Spleen (tissue), 11 donors: Measurements from ENCODE around the gene LYPD8. TPM values are rescaled to one million over a fixed set of nuclear protein-coding genes. Genes with fewer than 3 reads are reported as not detected.

Experiments used
- DNase-seq: peaks from one replicate; pipeline ENCODE4 v3.0.0-alpha.2; 2020
- H3K27ac ChIP-seq, 8 donors: fragments of 200-600 bp; sonication (generic) in 7 of 8; 1 replicate in 4 of 8; 2 replicates in 4 of 8; pipeline versions ENCODE4 v1.5.0 to v1.8.0; 2016 to 2021; ENCODE audit warnings: inconsistent platforms in 4 of 8, mild to moderate bottlenecking in 4 of 8, moderate library complexity in 1 of 8
- H3K27me3 ChIP-seq, 7 donors: fragments of 200-600 bp; sonication (generic) in 6 of 7; replicated peaks in 1 of 7; 1 replicate in 4 of 7; 2 replicates in 3 of 7; pipeline versions ENCODE4 v1.5.0 to v1.8.0; 2016 to 2021; ENCODE audit warnings: inconsistent platforms in 3 of 7, mild to moderate bottlenecking in 1 of 7
- H3K36me3 ChIP-seq, 6 donors: fragments of 200-600 bp; sonication (generic) in 5 of 6; 1 replicate in 4 of 6; 2 replicates in 2 of 6; pipeline versions ENCODE4 v1.5.0 to v1.8.0; 2016 to 2021; ENCODE audit warnings: inconsistent platforms in 2 of 6
- H3K4me1 ChIP-seq, 6 donors: fragments of 200-600 bp; sonication (generic) in 5 of 6; 1 replicate in 3 of 6; 2 replicates in 3 of 6; pipeline versions ENCODE4 v1.5.0 to v1.8.0; 2016 to 2021; ENCODE audit warnings: inconsistent platforms in 3 of 6
- H3K4me3 ChIP-seq, 8 donors: fragments of 200-600 bp; sonication (generic) in 7 of 8; 1 replicate in 4 of 8; 2 replicates in 4 of 8; pipeline versions ENCODE4 v1.5.0 to v1.8.0; 2016 to 2021; ENCODE audit warnings: inconsistent platforms in 4 of 8, mild to moderate bottlenecking in 4 of 8, moderate library complexity in 2 of 8
- H3K9me3 ChIP-seq, 8 donors: fragments of 200-600 bp; sonication (generic) in 7 of 8; 1 replicate in 4 of 8; 2 replicates in 4 of 8; pipeline versions ENCODE4 v1.5.0 to v1.8.0; 2016 to 2021; ENCODE audit warnings: inconsistent platforms in 4 of 8
- CTCF ChIP-seq, 11 experiments: fragments of 200-600 bp in 7 of 11; fragments of 450-650 bp in 4 of 11; sonication (generic) in 4 of 11; IDR thresholded peaks in 8 of 11; conservative IDR thresholded peaks in 3 of 11; 1 replicate in 7 of 11; 2 replicates in 4 of 11; pipeline versions ENCODE4 v1.4.0 to v1.8.0; 2016 to 2021; ENCODE audit warnings: antibody characterized with exemption in 11 of 11, inconsistent platforms in 4 of 11, mild to moderate bottlenecking in 1 of 11
- POLR2A ChIP-seq, 3 donors: fragments of 450-650 bp; IDR thresholded peaks; one replicate each; pipeline ENCODE4 v1.5.1; 2017; ENCODE audit warnings: antibody characterized with exemption in 3 of 3, mild to moderate bottlenecking in 1 of 3
- POLR2AphosphoS5 ChIP-seq, 3 donors: sonication (generic); formaldehyde crosslinking; IDR thresholded peaks; one replicate each; pipeline ENCODE4 v1.5.1; 2017; ENCODE audit warnings: antibody characterized with exemption in 3 of 3
- WGBS, 5 donors: extraction: QIAGEN DNeasy Blood & Tissue Kit in 3 of 5; methylation state at CpG; one replicate each; pipeline versions ENCODE4 v1.1.5 to v1.1.7; 2013 to 2018; 5-methylcytosine and 5-hydroxymethylcytosine counted together
- intact Hi-C: fragments of 100-400 bp; cut with DNase I; formaldehyde crosslinking; loops from one replicate; pipeline ENCODE4 v1.15.0; 2023; ENCODE audit warnings: low total_unique reads
- polyA plus RNA-seq, 3 donors: library from polyadenylated mRNA; stranded (reverse); fragments of 200-250 nt; gene quantifications; one replicate each; pipeline ENCODE4 v1.2.1, GENCODE V29; 2013
- small RNA-seq, 4 donors: library from RNA; depleted of rRNA; stranded (forward); fragments of <200 nt; gene quantifications; one replicate each; pipeline ENCODE3, GENCODE V24; 2016
- total RNA-seq, 7 donors: library from RNA; depleted of rRNA in 3 of 7; stranded (reverse); fragments of >200 nt in 3 of 7; fragmentation: NEBNext Ultra II Directional in 4 of 7; extraction: Animal tissue kit (Norgen Biotek cat#: 25700) in 4 of 7; gene quantifications; one replicate each; pipeline versions ENCODE4 v1.1.0 to v1.2.1, GENCODE V29; 2016 to 2021
- donor health status: healthy with polysubstance abuse.
- donor health status: DM: no; HTN: no; CAD: no; lungs with moderate emphysema.
- donor health status: DM: no; HTN: no; CAD: no.
- donor health status: Bipolar disorder and iron deficiency.
- donor health status: healthy.
- donor health status: DM: no; HTN: no; CAD: no.
- donor health status: DM: yes; HTN: yes; CAD: no.

LYPD8 gene
- total and polyA plus RNA-seq, 10 donors, result 0.09 to 0.54 (median 0.17) TPM; not detected in 5

- DNase-seq, result no peak
- Histone ChIP-seq H3K9me3 (peaks cover 0 to 14% (median 3%) of the 10 kb centered on the region in 8 donors), H3K4me3 (no peak overlapping the region), H3K27ac (no peak overlapping the region), H3K27me3 (peaks cover 0 to 10% (median 0%) of the 10 kb centered on the region in 7 donors), H3K4me1 (peaks cover 0 to 13% (median 0%) of the 10 kb centered on the region in 6 donors), H3K36me3 (no peaks in the 10 kb centered on the region)
- intact Hi-C loops, result no loop called here
- TF ChIP-seq POLR2AphosphoS5 (IDR thresholded peaks at IDR 0.05) (no peak), POLR2A (IDR thresholded peaks at IDR 0.05) (no peak), CTCF (IDR thresholded peaks at IDR 0.05 in 8 of 11, conservative IDR thresholded peaks at IDR 0.05 in 3 of 11) (no peak)
- 88 to 91% (median 90%) methylated on average over 13 of the region's 13 CpGs for WGBS, 5 donors
These were observed 60.0 kb downstream of the LYPD8 start for GRCh38 chr1:248695451-248696132.

GRCh38 chr1:248691567-248692155 lies 63.9 kb downstream of the LYPD8 start:
- TF ChIP-seq POLR2A (IDR thresholded peaks at IDR 0.05) (no peak), CTCF (IDR thresholded peaks at IDR 0.05 in 8 of 11, conservative IDR thresholded peaks at IDR 0.05 in 3 of 11) (no peak), POLR2AphosphoS5 (IDR thresholded peaks at IDR 0.05) (no peak)
- Histone ChIP-seq H3K4me3 (no peak overlapping the region), H3K36me3 (no peaks in the 10 kb centered on the region), H3K4me1 (peaks cover 0 to 7% (median 0%) of the 10 kb centered on the region in 6 donors), H3K27ac (no peak overlapping the region), H3K9me3 (peaks cover 0 to 20% (median 11%) of the 10 kb centered on the region in 8 donors), H3K27me3 (peaks cover 0 to 10% (median 0%) of the 10 kb centered on the region in 7 donors)
- DNase-seq, result no peak
- WGBS, 5 donors, result 83 to 89% (median 86%) methylated on average over 36 to 51 of the region's 51 CpGs
- intact Hi-C loops, result no loop called here

Small RNA genes lying within 50 kb of the gene (small RNA-seq; reads per million reads assigned to genes)
- 0 reads per million in 4 donors for gene AHCYP8

Other genes starting within 250 kb of the LYPD8 start
- gene OR2G6, start 247.7 kb downstream of the LYPD8 start, total RNA-seq, result under 1 TPM; 0.09 to 0.85 (median 0.39) TPM
- not detected for gene OR2G6, start 247.7 kb downstream of the LYPD8 start, polyA plus RNA-seq
- 1 to 10 TPM in 1 of 7 donors, under 1 TPM in 6; 0.24 to 1.0 (median 0.66) TPM for gene OR2T29, start 193.0 kb downstream of the LYPD8 start, total RNA-seq
- gene OR2T29, start 193.0 kb downstream of the LYPD8 start, polyA plus RNA-seq, result under 1 TPM in 1 of 3 donors, not detected in 2; 0.07 TPM
- gene OR2T34, start 181.0 kb downstream of the LYPD8 start, total RNA-seq, result 1 to 10 TPM in 1 of 7 donors, under 1 TPM in 3, not detected in 3; 0.37 to 2.7 (median 0.81) TPM
- gene OR2T34, start 181.0 kb downstream of the LYPD8 start, polyA plus RNA-seq, result not detected
- gene OR2T10, start 158.1 kb downstream of the LYPD8 start, total RNA-seq, result 1 to 10 TPM in 3 of 7 donors, under 1 TPM in 3, not detected in 1; 0.12 to 2.8 (median 0.80) TPM
- under 1 TPM in 2 of 3 donors, not detected in 1; 0.03 to 0.20 TPM for gene OR2T10, start 158.1 kb downstream of the LYPD8 start, polyA plus RNA-seq
- gene OR2T11, start 120.7 kb downstream of the LYPD8 start, total RNA-seq, result 1 to 10 TPM in 4 of 7 donors, under 1 TPM in 2, not detected in 1; 0.21 to 3.6 (median 1.3) TPM
- under 1 TPM in 2 of 3 donors, not detected in 1; 0.02 to 0.06 TPM for gene OR2T11, start 120.7 kb downstream of the LYPD8 start, polyA plus RNA-seq
- under 1 TPM in 5 of 7 donors, not detected in 2; 0.19 to 0.68 (median 0.34) TPM for gene OR2T35, start 110.5 kb downstream of the LYPD8 start, total RNA-seq
- not detected for gene OR2T35, start 110.5 kb downstream of the LYPD8 start, polyA plus RNA-seq
- not detected for gene OR2T27, start 100.2 kb downstream of the LYPD8 start, total RNA-seq
- gene OR2T27, start 100.2 kb downstream of the LYPD8 start, polyA plus RNA-seq, result not detected
- not detected for gene OR14I1, start 53.0 kb downstream of the LYPD8 start, total RNA-seq
- gene OR14I1, start 53.0 kb downstream of the LYPD8 start, polyA plus RNA-seq, result not detected
- gene SH3BP5L, start 70.2 kb upstream of the LYPD8 start, total RNA-seq, result 10 to 100 TPM; 29.1 to 43.3 (median 30.7) TPM
- 10 to 100 TPM; 10.1 to 23.1 (median 11.3) TPM for gene SH3BP5L, start 70.2 kb upstream of the LYPD8 start, polyA plus RNA-seq
- 10 to 100 TPM; 32.6 to 43.1 (median 41.3) TPM for gene ZNF672, start 82.5 kb upstream of the LYPD8 start, total RNA-seq
- 10 to 100 TPM; 13.2 to 19.8 (median 16.6) TPM for gene ZNF672, start 82.5 kb upstream of the LYPD8 start, polyA plus RNA-seq
- gene ZNF692, start 103.3 kb upstream of the LYPD8 start, total RNA-seq, result 10 to 100 TPM; 33.5 to 81.1 (median 45.9) TPM
- 100 to 1,000 TPM in 2 of 3 donors, 10 to 100 TPM in 1; 57.1 to 138 (median 125) TPM for gene ZNF692, start 103.3 kb upstream of the LYPD8 start, polyA plus RNA-seq
- gene PGBD2, start 150.5 kb upstream of the LYPD8 start, total RNA-seq, result 10 to 100 TPM in 6 of 7 donors, 1 to 10 TPM in 1; 10.0 to 23.1 (median 12.3) TPM
- 10 to 100 TPM in 1 of 3 donors, 1 to 10 TPM in 2; 7.2 to 11.7 (median 9.9) TPM for gene PGBD2, start 150.5 kb upstream of the LYPD8 start, polyA plus RNA-seq